HG02885 (cell line): ENCODE measurements around the gene IFNA6.
"Not testable (repeated sequence)": the region's sequence is repeated elsewhere in the genome, so short reads cannot be mapped to it uniquely, and the experiment has no call there.

Experiments
- ATAC-seq: cut with Tn5 transposase; IDR thresholded peaks from one replicate; pipeline ENCODE4 v1.9.1; 2021; ENCODE audit warnings: mild to moderate bottlenecking; ENCODE audit not compliant: unreplicated experiment, poor library complexity

IFNA6 gene

DNA sequence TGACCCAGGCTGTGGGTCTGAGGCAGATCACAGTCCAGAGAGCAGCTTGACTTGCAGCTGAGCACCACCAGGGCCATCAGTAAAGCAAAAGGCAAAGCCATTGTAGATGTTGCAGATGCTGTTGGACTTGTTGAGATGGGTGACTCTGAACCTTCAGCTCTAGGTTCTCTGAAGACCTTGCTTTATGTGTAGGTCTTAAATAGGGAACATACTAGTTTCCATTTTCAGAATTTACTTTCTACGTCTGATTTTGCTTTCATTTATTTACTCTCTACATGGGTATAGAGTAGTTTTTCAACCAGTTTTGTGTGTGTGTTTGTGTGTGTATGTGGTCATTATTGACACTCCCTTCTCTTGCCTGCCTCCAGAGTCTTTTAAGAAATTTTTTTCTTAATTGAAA is at the start of gene IFNA6:
Gene IFNA6, minus strand, starts transcription at position 101 of the 400 bp plus-strand sequence. Its CDS starts 0 bp downstream, at position 101.
- ATAC-seq = no peak

DNA sequence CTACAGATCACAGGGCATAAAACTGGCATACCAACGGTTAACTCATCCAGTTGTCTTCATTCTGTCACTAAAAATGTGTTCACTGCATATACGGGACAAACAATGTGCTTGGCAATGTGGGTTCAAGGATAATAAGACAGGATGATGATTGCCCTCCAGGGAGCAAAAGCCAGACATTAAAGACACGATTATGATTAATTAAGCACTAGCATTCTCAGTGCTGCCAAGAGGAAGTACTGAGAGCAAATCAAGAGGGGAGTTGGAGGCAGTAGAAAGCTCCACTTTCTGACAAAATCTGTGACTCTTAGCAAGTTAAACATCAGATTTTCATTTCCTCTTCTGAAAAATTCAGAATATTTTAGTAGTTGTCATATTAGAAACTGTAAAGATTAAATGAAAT is 49.3 kb upstream of the IFNA6 start:
- no peak for ATAC-seq

DNA sequence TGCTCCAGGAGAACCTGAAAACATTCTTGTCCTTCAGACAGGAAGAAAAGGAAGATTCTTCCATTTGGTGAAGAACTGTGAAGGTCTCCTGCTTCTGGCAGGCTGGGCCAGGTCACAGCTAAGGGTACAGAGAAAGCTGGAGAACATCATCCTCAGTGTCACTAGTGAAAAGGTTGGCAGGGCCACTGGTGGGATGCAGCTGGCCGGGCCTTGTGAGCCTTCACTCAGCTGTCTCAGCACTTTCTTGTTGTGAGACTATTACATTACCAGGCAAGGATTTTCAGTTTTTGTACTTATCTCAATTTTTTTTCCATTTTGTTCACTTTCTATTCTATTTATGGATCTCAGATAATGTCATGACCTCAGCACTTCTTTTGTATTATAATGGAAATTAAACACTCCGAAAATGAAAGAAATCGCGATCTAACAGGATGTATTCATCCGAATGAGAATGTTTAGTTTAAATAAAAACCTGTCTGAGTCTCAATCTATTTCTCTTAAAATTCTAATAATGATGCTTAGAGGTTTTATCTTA is 48.3 kb upstream of the IFNA6 start:
- ATAC-seq = no peak

DNA sequence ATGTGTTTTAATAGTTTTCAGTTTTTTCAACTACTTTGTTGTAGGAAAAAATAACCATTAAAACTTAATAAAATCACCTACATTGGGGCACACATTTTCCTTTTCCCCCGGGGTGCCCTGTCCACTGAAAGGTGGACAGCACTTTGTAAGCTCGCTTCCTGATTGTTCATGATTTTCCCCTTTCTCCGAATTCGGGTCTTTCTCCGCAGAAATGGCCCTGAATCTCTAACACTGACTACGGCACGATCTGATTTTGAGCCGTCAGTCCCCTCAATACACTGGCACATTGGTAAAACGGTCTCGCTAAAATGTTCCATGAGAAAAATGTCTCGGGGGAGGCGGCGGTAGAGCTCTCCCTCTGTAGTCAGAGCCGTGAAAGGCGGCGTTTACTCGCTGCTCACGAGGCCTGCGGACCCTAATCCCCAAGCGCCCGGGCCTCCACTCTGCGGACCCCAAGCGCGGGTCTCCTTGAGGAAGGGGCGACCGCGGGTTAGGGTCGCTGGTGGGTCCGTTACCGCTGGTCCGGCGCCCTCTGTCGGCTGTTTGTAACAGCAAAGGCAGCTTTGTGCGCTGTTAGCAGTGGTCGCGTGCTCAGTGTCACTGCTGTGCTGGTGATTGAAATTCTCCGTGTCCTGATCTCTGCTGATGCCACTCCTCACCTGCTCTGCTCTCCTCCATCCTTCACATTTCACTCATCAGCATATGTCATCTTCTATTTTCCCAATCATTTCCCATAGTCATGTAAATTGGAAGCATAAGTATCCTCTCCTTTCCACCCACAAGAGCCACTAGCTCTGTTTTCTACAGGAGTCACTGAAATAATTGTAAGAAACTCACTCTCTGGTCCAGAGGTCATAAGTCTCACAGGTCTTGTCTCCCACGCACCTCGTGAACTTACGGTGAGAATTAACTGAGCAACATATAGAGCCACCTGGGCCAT is 45.4 kb upstream of the IFNA6 start:
- peak; percentile 85 for ATAC-seq

DNA sequence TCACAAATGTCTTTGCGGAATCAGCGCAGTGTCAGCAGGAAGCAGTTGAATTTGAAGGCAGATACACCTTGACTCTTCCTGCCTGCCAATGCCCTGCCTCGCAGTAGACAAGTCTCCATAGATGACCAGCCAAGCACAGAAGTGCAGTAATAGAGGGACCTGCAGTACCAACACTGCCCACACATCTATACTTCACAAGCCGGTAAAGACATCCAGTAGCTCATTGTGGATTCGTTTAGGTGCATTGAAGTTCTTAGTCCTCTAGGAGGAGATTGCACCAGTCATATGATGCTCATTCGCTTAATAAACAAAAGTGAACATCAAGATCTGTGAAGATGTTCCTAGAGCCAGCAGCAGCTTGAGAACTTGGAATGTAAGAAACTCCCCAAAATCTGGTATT is 41.6 kb upstream of the IFNA6 start:
- ATAC-seq = peak; percentile 78

DNA sequence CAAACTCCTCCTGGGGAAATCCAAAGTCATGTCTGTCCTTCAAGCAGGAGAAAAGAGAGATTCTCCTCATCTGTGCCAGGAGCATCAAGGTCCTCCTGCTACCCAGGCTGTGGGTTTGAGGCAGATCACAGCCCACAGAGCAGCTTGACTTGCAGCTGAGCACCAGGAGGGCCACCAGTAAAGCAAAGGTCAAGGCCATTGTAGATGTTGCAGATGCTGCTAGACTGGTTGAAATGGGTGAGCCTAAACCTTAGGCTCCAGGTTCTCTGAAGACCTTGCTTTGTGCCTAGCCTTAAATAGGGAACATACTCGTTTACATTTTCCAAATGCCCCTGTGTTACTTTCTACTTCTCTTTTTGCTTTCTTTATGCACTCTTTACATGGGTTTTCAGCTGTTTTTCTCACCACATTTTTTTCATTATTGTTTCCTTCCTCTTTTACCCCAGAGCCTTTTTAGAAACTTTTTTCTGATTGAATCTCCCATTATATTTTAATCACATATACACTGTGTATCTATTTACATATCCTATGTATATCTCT is 34.5 kb upstream of the IFNA6 start, which contains the start of gene IFNA2:
Gene IFNA2, minus strand, starts transcription at position 268 of the 540 bp plus-strand sequence. Its CDS starts 69 bp downstream, at position 199.
- ATAC-seq = peak; percentile 22

DNA sequence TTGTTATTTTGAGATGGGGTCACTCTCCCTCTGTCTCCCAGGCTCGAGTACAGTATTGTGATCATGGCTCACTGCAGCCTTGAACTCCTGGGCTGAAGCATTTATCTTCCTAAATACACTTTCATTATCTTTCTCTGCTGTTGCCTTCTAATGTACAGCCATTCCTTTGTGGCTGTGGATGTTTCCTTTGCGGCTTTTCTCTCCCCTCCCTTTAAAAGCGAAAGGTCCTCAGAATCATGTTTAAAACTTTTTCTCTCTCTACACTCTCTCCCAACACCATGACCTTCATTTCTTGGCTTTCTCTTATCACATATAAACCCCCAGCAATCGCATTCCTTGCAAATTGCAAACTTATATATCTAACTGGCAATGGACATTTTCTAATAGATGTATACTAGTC is 32.9 kb upstream of the IFNA6 start:
- no peak for ATAC-seq

DNA sequence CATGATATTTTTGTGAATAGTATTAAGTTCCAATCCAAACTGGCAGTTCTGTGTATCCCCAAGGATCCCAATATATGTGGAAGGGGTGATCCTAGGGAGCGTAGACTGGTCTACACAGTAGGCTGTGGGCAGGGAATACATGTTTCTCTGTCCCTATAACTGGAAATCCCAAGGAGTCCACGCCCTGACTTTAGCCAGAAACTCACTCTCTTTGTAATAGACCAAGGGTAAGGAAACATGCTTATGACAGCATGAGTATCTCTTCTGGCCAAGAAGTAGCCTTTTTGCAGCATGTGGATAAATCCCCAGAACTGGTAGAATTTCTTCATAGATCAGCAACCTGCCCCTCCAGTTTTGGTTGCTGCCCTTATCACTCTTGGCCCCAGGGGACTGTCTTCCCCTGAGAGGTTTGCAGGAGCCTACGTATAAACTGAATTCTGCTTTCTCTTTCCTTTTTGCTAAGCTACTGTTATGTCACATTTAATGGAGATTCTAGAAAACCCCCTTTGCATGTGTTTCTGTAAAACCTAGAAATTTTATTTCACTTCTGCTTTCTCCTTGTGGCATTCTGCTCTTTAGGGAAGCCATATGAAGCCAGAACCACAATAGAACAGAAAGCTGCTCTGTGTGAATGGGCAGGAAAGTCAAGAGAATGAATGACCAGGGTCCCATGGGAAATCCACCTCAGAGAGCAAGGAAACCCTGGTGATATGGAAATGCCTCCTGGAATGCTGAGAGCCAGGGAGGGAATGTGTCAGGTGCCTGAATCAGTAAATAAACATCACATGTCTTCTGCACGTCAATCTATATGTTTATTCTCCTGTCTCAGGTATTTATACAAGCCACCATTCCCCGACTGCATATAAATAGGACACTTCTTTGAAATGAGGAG is 31.0 kb upstream of the IFNA6 start:
- peak; percentile 98 for ATAC-seq

DNA sequence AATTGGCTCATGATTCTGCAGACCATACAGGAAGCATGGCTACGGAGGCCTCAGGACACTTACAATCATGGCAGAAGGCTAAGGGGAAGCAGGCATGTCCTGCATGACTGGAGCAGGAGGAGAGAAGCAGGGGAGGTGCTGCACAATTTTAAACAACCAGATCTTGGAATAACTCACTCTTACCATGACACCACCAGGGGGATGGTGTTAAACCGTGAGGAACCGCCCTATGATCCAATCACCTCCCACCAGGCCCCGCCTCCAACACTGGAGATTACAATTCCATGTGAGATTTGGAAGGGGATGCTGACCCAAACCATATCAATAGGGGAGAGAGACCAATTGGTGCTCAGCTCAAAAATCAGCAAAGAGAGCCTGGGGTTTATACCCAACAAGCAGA is 20.8 kb upstream of the IFNA6 start:
- not testable (repeated sequence) for ATAC-seq

DNA sequence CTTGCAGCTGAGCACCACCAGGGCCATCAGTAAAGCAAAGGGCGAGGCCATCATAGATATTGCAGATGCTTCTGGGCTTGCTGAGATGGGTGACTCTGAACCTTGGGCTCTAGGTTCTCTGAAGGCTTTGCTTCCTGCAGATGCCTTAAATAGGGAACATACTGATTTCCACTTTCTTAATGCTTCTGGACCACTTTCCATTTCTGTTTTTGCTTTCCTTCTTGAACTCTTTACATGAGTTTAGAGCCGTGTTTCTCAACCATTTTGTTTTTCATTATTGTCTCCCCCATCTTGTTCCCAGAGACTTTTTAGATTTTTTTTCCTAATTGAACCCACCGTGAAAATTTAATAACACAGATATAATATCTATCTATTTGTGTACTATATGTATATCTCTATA is 17.3 kb upstream of the IFNA6 start, which contains the start of gene IFNA13:
Gene IFNA13, minus strand, starts transcription at position 101 of the 400 bp plus-strand sequence. Its CDS starts 47 bp downstream, at position 54.
- ATAC-seq = no peak

DNA sequence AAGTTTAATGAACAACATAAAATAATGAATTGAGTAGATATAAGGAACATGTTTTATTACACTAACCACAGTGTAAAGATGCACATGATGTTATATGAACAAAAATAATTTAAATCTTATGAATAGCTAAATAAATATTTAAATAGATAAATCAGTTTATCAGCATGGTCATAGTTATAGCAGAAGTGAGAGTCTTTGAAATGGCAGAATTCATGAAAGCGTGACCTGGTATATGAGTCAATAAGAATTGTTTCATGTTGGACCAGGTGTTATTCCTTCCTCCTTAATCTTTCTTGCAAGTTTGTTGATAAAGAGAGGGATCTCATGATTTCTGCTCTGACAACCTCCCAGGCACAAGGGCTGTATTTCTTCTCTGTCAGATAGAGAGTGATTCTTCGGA is 16.5 kb upstream of the IFNA6 start:
- peak; percentile 89 for ATAC-seq

DNA sequence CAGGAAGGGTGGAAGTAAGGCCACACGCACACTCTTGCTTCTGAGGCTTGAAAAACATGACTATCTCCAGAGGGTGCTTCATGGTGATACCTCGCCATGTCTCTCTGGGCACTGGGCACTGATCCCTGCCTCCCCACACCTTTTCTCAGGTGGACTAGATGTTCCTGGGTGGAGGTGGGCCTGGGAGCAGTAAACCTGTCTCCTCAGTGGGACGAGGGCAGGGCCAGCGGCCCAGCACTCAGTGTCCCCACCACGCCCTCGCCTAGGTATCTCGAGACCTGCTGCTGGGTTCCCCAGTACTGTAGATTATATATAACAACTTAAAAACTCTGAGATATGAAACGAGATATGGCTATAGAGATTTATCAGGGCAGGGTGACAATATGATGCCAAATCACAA is 11.6 kb upstream of the IFNA6 start:
- ATAC-seq = no peak

DNA sequence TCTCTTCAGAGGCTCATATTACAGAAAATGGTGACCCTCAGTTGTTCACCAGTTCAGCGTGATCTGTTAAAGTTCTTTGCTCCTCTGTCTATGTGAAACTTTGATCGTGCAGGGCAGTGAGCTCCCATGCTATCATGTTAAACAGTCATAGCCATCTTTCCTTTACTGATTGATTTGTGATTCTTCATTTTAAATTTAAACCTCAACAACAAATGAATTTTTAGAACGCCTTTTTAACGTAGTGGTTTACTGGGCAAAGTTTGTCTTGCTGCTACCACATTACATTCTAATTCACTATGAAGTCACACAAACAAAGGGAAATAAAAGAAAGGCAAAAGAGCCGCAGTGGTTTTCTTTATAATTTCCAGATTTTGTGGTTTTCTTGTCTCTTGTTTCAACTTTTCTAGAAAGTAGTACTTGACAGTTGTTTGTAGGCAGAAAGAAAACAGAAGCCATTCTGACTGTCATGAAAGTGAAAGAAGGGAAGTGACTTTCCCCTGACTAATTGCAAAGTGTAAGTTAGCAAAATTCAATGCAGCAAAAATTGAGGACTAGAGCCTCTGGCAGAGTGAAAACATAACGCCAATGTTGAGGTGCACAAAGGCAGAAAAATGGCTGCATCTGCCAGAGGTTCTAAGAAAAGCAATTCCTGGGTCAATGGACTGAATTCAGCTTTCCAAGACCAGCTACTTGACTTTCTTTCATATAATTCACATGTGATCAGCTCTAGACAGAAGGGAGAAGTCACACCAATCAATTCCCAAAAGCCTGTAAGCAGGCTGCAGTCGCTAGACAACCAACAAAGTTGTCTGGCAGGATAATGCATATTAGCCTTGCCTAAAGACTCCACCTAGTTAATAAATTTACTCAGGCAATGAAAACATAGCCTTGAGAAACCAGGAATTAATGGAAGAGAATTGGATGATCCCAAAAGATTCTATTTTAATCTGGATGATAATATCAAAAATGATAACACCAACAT is 7.1 kb upstream of the IFNA6 start:
- ATAC-seq = peak; percentile 95

DNA sequence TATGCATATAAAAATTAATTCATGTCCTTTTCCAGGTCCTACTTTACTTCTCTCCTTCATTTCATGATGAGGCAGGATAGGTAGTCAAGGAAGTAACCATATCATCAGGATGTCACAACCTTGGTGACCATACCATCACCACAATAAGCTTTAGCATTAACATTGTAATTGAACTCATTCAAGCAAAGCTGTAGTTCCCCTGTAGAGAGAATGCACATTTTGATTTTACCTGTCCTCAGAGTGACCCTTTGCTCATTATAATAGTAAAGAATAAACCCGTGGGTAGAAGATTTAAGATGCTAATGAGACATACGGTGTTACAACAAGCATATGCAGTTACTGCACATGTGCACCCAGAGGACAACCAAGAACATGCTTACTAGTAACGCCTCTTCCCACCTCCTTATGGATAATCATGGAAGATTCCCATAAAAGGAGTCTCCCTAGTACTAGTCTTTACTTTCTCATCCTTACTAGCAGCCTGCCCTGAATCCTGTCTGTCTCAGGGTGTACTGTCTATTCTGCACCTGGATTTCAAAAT is 2.2 kb downstream of the IFNA6 start:
- ATAC-seq = no peak

DNA sequence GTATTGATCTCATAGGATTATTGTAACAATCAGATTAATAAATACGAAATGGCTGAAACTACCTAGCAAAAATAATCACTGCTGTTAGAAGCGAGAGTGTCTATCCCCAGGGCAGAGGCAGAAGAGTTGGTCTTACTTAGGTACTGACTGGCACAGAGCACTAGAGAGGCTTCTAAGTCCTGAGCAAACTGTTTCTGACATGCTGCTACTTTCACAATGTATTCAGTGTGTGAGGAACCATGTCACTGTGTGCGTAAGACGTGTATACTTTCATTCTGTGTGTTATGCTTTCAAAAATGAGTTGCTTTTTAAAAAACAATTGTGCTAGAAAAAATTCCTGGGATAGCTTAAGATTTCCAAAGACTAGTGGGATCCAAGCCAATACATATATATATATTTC is 10.0 kb downstream of the IFNA6 start:
- ATAC-seq = no peak

DNA sequence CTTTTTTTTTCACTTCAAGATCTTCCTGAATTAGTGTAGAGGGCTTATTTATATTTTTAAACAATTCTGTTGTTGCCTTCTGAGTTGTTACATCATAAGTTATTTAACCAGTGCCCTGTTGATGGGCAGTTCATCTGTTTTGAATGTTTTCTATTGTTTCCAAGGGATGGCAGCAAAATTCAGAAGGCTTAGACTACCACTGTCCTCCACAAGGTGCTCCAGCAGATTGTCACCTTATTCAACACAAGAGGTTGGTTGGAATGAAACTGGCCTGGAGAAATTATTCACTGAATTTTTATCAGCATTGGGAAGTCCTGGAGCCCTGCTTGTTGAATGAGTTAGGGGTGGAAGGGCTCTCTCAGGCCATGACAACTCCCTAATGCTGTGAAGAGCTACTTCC is 14.2 kb downstream of the IFNA6 start:
- no peak for ATAC-seq

DNA sequence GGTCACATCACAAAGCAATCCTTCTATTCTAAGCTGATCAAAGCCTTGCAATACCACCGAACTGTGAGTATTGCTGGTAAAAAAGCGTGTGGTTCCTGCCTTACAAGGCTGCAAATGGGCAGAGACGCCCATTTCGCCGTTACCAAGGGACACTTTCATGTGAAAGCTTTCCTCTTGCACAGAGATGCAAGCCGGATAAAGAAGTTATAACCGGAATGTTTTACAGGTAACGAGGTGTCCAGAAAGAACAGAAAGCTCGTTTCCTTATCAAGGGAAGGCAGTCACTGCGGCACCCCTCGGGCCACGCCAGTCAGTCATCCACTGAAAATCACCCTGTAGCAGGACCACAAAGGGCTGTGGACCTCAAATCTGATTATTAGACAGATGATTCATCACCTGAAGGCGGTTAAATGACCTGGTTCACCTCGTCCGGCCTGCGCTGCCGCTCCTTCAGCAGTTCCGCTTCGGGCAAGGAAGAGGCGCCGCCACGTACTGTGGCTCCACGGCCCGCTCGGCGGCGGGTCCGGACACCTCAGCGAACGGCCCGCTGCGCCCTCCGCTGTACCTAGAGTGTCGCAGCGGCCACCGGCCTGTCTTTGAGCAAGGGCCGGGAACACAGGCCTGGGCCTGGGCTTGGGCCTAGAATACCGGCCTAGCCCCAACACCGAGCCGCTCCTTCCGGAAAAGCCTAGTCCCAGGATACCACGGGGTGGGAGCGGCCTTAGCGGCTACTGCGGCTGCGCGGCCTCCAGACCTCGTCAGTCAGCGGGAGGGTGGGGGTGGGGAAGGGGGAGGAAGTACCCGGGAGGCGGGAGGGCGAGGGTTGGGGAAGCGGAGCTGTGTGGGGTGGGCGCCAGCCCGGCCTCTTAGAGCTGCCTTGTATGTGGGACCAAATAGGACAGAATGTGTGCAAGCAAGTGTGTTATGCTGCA is 15.7 kb downstream of the IFNA6 start, which contains the start of gene KLHL9:
Gene KLHL9, minus strand, starts transcription at position 704 of the 932 bp plus-strand sequence. Its CDS starts 545 bp downstream, at position 159.
- peak; percentile 91 for ATAC-seq

DNA sequence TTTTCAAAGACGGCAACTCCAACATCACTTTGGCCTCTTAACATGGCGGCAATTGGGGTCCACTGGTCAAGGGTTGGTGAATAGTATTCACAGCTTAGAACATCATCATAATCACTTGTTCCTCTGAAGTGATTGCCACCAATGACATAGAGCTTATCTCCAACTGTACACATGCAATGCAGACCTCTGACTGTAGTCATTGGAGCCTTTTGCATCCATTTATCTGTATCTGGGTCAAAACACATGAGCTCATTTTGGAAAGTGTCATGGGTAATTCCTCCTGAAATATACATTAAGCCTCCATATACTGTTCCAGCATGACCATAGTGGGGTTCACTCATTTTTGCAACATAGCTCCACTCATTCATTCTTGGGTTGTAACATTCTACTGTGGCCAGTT is 17.5 kb downstream of the IFNA6 start:
- ATAC-seq = no peak
